OCI-LY1 (cell line): Measurements from ENCODE around the gene ANKFY1.

Experiments used
- EZH2 ChIP-seq: fragments of 200-600 bp; sonication (generic), shearing (Covaris generic); IDR thresholded peaks from 2 replicates; pipeline ENCODE4 v1.8.0; 2017; ENCODE audit warnings: borderline replicate concordance, mixed run types, mild to moderate bottlenecking, antibody characterized with exemption, low read length, moderate library complexity, mixed read lengths
- TF ChIP-seq, protein P1 (sequence below): fragments of 200-600 bp; sonication (generic), shearing (Covaris generic); IDR thresholded peaks from 2 replicates; pipeline ENCODE4 v1.5.1; 2017; ENCODE audit warnings: mild to moderate bottlenecking, antibody characterized with exemption, low read length, moderate library complexity, mixed read lengths

DNA sequence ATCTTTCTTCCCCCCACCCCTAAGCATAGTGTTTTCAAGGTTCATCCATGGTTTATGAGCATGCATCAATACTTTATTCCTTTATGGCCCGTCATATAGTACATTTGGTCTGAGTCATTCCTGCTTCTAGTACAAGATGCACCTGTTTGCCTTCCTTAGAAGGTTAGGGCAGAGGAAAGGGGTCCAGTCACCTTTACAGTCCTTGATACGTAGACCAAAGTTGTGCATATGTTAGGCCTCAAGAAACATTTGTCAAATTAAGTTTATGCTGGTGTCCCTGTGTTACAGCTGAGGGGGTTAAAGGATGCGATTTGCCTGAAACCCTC lies 119.4 kb downstream of the ANKFY1 start:
- TF ChIP-seq, protein P1, sequence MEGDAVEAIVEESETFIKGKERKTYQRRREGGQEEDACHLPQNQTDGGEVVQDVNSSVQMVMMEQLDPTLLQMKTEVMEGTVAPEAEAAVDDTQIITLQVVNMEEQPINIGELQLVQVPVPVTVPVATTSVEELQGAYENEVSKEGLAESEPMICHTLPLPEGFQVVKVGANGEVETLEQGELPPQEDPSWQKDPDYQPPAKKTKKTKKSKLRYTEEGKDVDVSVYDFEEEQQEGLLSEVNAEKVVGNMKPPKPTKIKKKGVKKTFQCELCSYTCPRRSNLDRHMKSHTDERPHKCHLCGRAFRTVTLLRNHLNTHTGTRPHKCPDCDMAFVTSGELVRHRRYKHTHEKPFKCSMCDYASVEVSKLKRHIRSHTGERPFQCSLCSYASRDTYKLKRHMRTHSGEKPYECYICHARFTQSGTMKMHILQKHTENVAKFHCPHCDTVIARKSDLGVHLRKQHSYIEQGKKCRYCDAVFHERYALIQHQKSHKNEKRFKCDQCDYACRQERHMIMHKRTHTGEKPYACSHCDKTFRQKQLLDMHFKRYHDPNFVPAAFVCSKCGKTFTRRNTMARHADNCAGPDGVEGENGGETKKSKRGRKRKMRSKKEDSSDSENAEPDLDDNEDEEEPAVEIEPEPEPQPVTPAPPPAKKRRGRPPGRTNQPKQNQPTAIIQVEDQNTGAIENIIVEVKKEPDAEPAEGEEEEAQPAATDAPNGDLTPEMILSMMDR = no peak
- TF ChIP-seq EZH2 = no peak
